ENCODE results near the gene RTP2.
"Not testable (repeated sequence)": the region's sequence is repeated elsewhere in the genome, so short reads cannot be mapped to it uniquely, and the experiment has no call there.

The RTP2 gene

DNA sequence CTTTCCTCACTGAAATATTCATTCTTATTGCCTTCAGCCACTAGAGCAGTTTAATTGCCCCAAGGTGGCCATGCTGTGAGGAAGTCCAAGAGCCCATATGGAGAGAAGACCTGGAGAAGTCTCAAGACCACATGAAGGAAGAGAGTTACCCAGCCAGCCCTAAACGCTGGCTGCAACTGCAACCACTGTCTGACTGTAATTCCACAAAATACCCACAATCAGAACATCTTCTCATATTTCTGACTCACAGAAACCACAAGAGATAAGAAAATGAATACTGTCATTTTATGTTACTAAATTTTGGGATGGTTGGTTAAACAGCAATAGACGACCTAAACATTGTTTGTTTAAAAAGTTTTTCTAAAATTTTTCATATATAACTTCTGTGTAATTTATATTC, 17.5 kb downstream of the RTP2 start:
- Histone ChIP-seq H3K36me3 (ENCODE audit: insufficient read depth) (no peaks in the 10 kb centered on the region), H3K79me2 (ENCODE audit: insufficient read depth, low read depth) (no peaks in the 10 kb centered on the region)
- TF ChIP-seq, protein P1, sequence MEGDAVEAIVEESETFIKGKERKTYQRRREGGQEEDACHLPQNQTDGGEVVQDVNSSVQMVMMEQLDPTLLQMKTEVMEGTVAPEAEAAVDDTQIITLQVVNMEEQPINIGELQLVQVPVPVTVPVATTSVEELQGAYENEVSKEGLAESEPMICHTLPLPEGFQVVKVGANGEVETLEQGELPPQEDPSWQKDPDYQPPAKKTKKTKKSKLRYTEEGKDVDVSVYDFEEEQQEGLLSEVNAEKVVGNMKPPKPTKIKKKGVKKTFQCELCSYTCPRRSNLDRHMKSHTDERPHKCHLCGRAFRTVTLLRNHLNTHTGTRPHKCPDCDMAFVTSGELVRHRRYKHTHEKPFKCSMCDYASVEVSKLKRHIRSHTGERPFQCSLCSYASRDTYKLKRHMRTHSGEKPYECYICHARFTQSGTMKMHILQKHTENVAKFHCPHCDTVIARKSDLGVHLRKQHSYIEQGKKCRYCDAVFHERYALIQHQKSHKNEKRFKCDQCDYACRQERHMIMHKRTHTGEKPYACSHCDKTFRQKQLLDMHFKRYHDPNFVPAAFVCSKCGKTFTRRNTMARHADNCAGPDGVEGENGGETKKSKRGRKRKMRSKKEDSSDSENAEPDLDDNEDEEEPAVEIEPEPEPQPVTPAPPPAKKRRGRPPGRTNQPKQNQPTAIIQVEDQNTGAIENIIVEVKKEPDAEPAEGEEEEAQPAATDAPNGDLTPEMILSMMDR (conservative IDR thresholded peaks at IDR 0.05; ENCODE audit: low read depth, low read length), result no peak

DNA sequence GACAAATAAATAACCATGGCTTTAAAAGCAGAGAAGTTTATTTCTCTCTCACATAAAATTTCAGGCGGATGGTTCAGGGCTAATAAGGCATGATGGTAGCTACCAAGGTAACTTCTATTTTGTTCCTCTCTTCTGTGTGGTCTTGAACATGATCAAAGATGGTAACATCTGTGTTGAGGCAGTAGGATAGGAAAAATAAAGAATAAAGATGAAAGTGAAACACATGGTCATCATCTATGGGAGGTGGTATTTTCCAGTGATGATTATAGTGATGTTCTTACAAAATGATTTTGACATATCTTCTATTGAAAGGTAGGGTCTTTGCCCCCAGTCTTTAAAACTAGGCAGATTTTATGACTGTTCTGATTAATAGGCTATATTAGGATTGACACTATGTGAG, 17.9 kb downstream of the RTP2 start:
- H3K4me2 ChIP-seq, result no peak overlapping the region
- H3K27ac ChIP-seq, result no peak overlapping the region
- TF ChIP-seq, protein P1 (conservative IDR thresholded peaks at IDR 0.05; ENCODE audit: low read depth, low read length), result no peak
- no peak overlapping the region for H3K9ac ChIP-seq
- no peaks in the 10 kb centered on the region for H4K20me1 ChIP-seq (ENCODE audit: insufficient read depth)
- H3K4me1 ChIP-seq (ENCODE audit: low read depth, poor library complexity, severe bottlenecking), result peaks cover 6% of the 10 kb centered on the region
- no peaks in the 10 kb centered on the region for H3K79me2 ChIP-seq (ENCODE audit: insufficient read depth, low read depth)
- no peak overlapping the region for H2AFZ ChIP-seq (ENCODE audit: low read depth)
- no peak overlapping the region for H3K4me3 ChIP-seq (IDR thresholded peaks at IDR 0.05; ENCODE audit: insufficient read depth, low read depth, low read length)
- H3K27me3 ChIP-seq (ENCODE audit: insufficient read depth, low read depth), result no peaks in the 10 kb centered on the region
- H3K36me3 ChIP-seq (ENCODE audit: insufficient read depth), result no peaks in the 10 kb centered on the region

More for the DNA sequence above, 17.5 kb downstream of the RTP2 start:
- Histone ChIP-seq H3K4me3 (IDR thresholded peaks at IDR 0.05; ENCODE audit: insufficient read depth, low read depth, low read length) (no peak overlapping the region), H3K4me2 (no peak overlapping the region), H3K27me3 (ENCODE audit: insufficient read depth, low read depth) (no peaks in the 10 kb centered on the region), H3K4me1 (ENCODE audit: low read depth, poor library complexity, severe bottlenecking) (peaks cover 6% of the 10 kb centered on the region), H4K20me1 (ENCODE audit: insufficient read depth) (no peaks in the 10 kb centered on the region), H3K9ac (no peak overlapping the region), H2AFZ (ENCODE audit: low read depth) (no peak overlapping the region), H3K27ac (no peak overlapping the region)

DNA sequence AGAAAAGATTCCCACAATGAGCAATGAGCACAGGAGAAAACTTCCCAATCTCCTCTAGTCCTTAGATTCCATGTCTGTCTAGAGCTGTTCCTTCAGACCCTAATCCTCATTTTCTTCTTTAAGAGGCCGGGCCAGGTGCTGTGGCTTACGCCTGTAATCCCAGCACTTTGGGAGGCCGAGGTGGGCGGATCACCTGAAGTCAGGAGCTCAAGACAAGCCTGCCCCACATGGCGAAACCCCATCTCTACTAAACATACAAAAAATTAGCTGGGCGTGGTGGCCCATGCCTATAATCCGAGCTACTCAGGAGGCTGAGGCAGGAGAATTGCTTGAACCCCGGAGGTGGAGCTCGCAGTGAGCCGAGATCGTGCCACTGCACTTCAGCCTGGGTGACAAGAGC, 20.6 kb downstream of the RTP2 start:
- not testable (repeated sequence) for H4K20me1 ChIP-seq (ENCODE audit: insufficient read depth); H2AFZ ChIP-seq (ENCODE audit: low read depth); H3K27me3 ChIP-seq (ENCODE audit: insufficient read depth, low read depth); H3K79me2 ChIP-seq (ENCODE audit: insufficient read depth, low read depth); H3K4me2 ChIP-seq; H3K4me3 ChIP-seq (IDR thresholded peaks at IDR 0.05; ENCODE audit: insufficient read depth, low read depth, low read length); H3K27ac ChIP-seq; H3K9ac ChIP-seq; H3K36me3 ChIP-seq (ENCODE audit: insufficient read depth)
- peaks cover 11% of the 10 kb centered on the region for H3K4me1 ChIP-seq (ENCODE audit: low read depth, poor library complexity, severe bottlenecking)

DNA sequence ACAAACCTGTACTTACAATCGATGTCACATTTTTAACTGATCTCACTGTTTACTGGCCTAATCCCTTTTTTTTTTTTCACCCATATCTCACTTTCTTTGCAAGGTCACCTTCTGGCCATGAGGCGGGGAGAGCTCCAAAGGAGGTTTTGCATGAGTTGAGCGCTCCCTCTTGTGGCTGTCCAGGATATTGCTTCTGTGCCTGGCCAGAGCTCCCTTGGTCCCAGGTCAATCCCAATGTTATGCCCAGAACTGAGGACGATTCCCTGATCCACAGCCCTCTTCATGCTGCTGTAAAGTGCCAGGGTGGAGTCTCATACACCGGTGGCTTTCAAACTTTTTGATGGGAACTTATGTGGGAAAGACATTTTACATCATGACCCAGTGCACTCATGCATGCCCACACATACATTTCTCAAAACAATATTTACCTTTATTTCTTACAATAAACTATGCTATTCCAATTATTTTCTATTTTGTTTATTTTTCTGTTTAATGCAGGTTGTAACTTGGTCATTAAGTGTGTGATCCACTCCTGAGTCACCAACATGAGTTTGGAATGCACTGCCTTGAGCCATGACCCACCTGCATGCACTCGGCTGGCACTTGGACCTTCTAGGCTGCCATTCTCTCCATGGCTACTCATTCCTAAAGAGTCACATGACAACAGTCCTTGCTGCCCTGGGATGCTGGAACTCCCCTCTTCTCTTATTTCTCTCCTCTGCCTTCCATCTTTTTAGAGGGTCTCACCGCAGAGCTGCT, 22.5 kb downstream of the RTP2 start:
- Histone ChIP-seq H3K4me2 (no peak overlapping the region), H3K79me2 (ENCODE audit: insufficient read depth, low read depth) (no peaks in the 10 kb centered on the region), H3K27ac (no peak overlapping the region), H3K4me1 (ENCODE audit: low read depth, poor library complexity, severe bottlenecking) (peaks cover 7% of the 10 kb centered on the region), H2AFZ (ENCODE audit: low read depth) (no peak overlapping the region), H3K27me3 (ENCODE audit: insufficient read depth, low read depth) (no peaks in the 10 kb centered on the region), H3K36me3 (ENCODE audit: insufficient read depth) (no peaks in the 10 kb centered on the region), H4K20me1 (ENCODE audit: insufficient read depth) (no peaks in the 10 kb centered on the region), H3K9ac (no peak overlapping the region), H3K4me3 (IDR thresholded peaks at IDR 0.05; ENCODE audit: insufficient read depth, low read depth, low read length) (no peak overlapping the region)
- TF ChIP-seq, protein P1 (conservative IDR thresholded peaks at IDR 0.05; ENCODE audit: low read depth, low read length), result peak; percentile 95

DNA sequence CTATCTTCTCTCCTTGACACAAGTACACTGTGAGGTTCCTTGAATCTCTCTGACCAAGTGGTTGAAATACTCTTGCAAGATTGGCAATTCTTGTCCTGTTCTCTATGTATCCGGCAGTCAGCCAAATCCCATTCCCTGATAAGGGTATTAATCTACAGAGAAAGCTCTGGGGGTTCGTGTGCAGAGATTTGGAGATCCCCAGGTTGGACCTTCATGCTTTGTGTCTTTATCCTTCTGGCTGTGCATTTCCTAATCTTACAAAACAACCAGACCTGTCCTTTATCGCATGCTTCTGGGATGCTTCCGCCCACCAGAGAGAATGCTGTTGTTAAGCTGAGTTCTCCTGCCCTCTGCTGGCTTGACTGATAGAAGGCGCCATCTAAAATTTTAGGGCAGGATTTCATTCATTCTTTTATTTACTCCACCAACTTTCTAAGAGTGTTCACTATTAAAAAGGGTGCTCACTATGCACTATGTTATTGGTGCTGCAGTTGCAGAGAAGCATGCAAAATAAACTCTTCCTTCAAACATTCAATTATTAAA, 23.6 kb downstream of the RTP2 start:
- Histone ChIP-seq H4K20me1 (ENCODE audit: insufficient read depth) (no peaks in the 10 kb centered on the region), H3K27ac (no peak overlapping the region), H3K4me1 (ENCODE audit: low read depth, poor library complexity, severe bottlenecking) (peaks cover 5% of the 10 kb centered on the region), H3K4me3 (IDR thresholded peaks at IDR 0.05; ENCODE audit: insufficient read depth, low read depth, low read length) (no peak overlapping the region), H3K9ac (no peak overlapping the region), H3K27me3 (ENCODE audit: insufficient read depth, low read depth) (no peaks in the 10 kb centered on the region), H3K79me2 (ENCODE audit: insufficient read depth, low read depth) (no peaks in the 10 kb centered on the region), H3K36me3 (ENCODE audit: insufficient read depth) (no peaks in the 10 kb centered on the region), H3K4me2 (no peak overlapping the region), H2AFZ (ENCODE audit: low read depth) (no peak overlapping the region)
- TF ChIP-seq, protein P1 (conservative IDR thresholded peaks at IDR 0.05; ENCODE audit: low read depth, low read length), result peak; percentile 58
